ENCODE results near the gene PURA. TPM values are rescaled to one million over a fixed set of nuclear protein-coding genes. Genes with fewer than 3 reads are reported as not detected.
A peak's percentile ranks its signal among the peaks of the same experiment; 100 is the strongest.

Gene PURA
- total RNA-seq, 4 donors from 2014 or later, result 7.4 to 34.6 (median 18.8) TPM

DNA sequence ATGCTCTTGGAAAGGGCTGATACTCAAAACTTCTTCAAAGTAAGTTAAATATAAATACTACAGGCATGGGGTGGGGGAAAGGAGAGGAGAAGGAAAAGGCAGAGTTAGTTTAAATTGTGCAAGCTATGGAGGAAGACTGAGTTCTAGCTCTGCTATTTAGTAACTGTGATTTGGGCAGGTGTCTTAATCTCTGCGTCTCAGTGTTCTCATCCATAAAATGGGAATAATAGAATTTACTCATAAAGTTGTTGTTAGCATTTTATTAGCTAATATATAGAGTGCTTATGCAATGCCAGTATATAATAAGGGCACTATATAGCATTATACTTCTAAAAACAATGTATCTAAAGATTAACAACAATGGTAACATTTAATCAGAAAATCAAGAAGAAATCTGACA lies 12.7 kb upstream of the PURA start:
- Histone ChIP-seq H3K27ac (no peak overlapping the region), H3K4me3 (no peak overlapping the region), H3K4me1 (no peaks in the 10 kb centered on the region), H3K27me3 (no peaks in the 10 kb centered on the region), H3K36me3 (no peaks in the 10 kb centered on the region), H3K9me3 (no peaks in the 10 kb centered on the region)
- TF ChIP-seq, protein P1, sequence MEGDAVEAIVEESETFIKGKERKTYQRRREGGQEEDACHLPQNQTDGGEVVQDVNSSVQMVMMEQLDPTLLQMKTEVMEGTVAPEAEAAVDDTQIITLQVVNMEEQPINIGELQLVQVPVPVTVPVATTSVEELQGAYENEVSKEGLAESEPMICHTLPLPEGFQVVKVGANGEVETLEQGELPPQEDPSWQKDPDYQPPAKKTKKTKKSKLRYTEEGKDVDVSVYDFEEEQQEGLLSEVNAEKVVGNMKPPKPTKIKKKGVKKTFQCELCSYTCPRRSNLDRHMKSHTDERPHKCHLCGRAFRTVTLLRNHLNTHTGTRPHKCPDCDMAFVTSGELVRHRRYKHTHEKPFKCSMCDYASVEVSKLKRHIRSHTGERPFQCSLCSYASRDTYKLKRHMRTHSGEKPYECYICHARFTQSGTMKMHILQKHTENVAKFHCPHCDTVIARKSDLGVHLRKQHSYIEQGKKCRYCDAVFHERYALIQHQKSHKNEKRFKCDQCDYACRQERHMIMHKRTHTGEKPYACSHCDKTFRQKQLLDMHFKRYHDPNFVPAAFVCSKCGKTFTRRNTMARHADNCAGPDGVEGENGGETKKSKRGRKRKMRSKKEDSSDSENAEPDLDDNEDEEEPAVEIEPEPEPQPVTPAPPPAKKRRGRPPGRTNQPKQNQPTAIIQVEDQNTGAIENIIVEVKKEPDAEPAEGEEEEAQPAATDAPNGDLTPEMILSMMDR (IDR thresholded peaks at IDR 0.05), result no peak
- TF ChIP-seq EP300 (IDR thresholded peaks at IDR 0.05; ENCODE audit: low read depth), result no peak
- in situ Hi-C loops (cut with MboI; ENCODE audit: low pct_ligation_motif_present in 1 of 4, low pct_unique_long_range_greater_than_20kb in 1 of 4, low sequenced_read_pairs in 3 of 4) (no loop called here), intact Hi-C loops (cut with DNase I; ENCODE audit: low total_unique reads) (no loop called here)
- DNase-seq, result no peak
- 90 to 92% methylated on average over 1 of the region's 1 CpG for WGBS, 2 donors (ENCODE audit: low coverage in 1 of 2)

DNA sequence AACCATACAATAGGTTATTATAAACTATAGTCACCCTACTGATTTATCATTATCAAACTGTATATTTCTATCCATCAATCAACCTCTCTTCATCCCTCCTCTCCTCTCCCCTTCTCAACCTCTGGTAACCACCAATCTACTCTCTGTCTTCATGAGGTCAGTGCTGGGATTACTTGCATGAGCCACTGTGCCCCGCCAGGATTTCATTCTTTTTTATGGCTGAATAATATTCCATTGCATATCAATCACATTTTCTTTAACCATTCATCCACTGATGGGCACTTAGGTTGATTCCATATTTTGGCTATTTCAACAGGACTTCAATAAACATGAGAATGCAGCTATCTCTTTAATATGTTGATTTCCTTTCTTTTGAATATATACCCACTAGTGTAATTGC lies 10.8 kb upstream of the PURA start:
- intact Hi-C loops (cut with DNase I; ENCODE audit: low total_unique reads), result no loop called here
- in situ Hi-C loops (cut with MboI; ENCODE audit: low pct_ligation_motif_present in 1 of 4, low pct_unique_long_range_greater_than_20kb in 1 of 4, low sequenced_read_pairs in 3 of 4), result no loop called here
- 64 to 70% methylated on average over 1 of the region's 1 CpG for WGBS, 2 donors (ENCODE audit: low coverage in 1 of 2)

DNA sequence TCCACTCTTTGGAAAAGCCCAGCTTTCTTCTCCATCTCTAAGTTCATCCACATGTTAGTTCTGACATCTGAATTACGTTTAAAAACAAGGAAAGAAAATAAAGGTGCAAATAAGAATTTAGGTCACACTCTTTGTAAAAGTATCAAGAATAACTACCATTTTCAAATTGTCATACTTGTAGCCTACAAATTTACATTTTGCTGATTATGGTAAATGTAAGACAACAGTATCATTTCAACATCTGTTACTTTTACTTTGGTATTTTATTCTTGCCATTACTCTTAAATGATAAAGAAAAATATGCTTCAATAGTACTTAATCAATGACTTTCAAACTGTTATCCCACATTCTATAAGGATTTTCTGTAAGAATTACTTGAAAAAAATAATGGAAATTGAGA lies 9.8 kb upstream of the PURA start:
- no peak for DNase-seq
- Histone ChIP-seq H3K27me3 (no peaks in the 10 kb centered on the region), H3K4me1 (peaks cover 5 to 16% (median 14%) of the 10 kb centered on the region in 4 donors), H3K36me3 (no peaks in the 10 kb centered on the region), H3K4me3 (no peak overlapping the region), H3K9me3 (no peaks in the 10 kb centered on the region), H3K27ac (no peak overlapping the region)
- no peak for TF ChIP-seq POLR2A (IDR thresholded peaks at IDR 0.05)
- TF ChIP-seq EP300 (IDR thresholded peaks at IDR 0.05; ENCODE audit: low read depth), result no peak
- no peak for TF ChIP-seq POLR2AphosphoS5 (IDR thresholded peaks at IDR 0.05)
- TF ChIP-seq, protein P1 (IDR thresholded peaks at IDR 0.05), result no peak
- in situ Hi-C loops (cut with MboI; ENCODE audit: low pct_ligation_motif_present in 1 of 4, low pct_unique_long_range_greater_than_20kb in 1 of 4, low sequenced_read_pairs in 3 of 4) (no loop called here), intact Hi-C loops (cut with DNase I; ENCODE audit: low total_unique reads) (no loop called here)
- 54 to 67% methylated on average over 1 of the region's 1 CpG for WGBS, 2 donors (ENCODE audit: low coverage in 1 of 2)

More for the DNA sequence above, 10.8 kb upstream of the PURA start:
- H3K4me3 ChIP-seq, result no peak overlapping the region
- H3K9me3 ChIP-seq, result no peaks in the 10 kb centered on the region
- H3K27ac ChIP-seq, result no peak overlapping the region
- H3K4me1 ChIP-seq, result peaks cover 5 to 9% (median 7%) of the 10 kb centered on the region in 4 donors
- no peaks in the 10 kb centered on the region for H3K36me3 ChIP-seq
- H3K27me3 ChIP-seq, result no peaks in the 10 kb centered on the region
- TF ChIP-seq POLR2AphosphoS5 (IDR thresholded peaks at IDR 0.05), result no peak
- no peak for DNase-seq

- peaks cover 5 to 24% (median 21%) of the 10 kb centered on the region in 4 donors for H3K4me1 ChIP-seq
- H3K9me3 ChIP-seq, result no peaks in the 10 kb centered on the region
- WGBS, 2 donors (ENCODE audit: low coverage in 1 of 2), result 71 to 75% methylated on average over 5 of the region's 5 CpGs
- no peaks in the 10 kb centered on the region for H3K36me3 ChIP-seq
- in situ Hi-C loops (cut with MboI; ENCODE audit: low pct_ligation_motif_present in 1 of 4, low pct_unique_long_range_greater_than_20kb in 1 of 4, low sequenced_read_pairs in 3 of 4) (no loop called here), intact Hi-C loops (cut with DNase I; ENCODE audit: low total_unique reads) (loop anchor here (5.0 kb wide), 1 partner anchor 36 kb away; no protein-coding TSS in a partner anchor)
- TF ChIP-seq EP300 (IDR thresholded peaks at IDR 0.05; ENCODE audit: low read depth) (no peak), POLR2A (IDR thresholded peaks at IDR 0.05) (no peak), POLR2AphosphoS5 (IDR thresholded peaks at IDR 0.05) (no peak)
- TF ChIP-seq, protein P1 (IDR thresholded peaks at IDR 0.05), result no peak
- H3K4me3 ChIP-seq, result no peak overlapping the region
- peaks cover 5% of the 10 kb centered on the region for H3K27me3 ChIP-seq
- no peak for DNase-seq
- H3K27ac ChIP-seq, result peak overlapping the region in 3 of 4 donors; percentile 96 to 97 (median 97)
These were observed 7.8 kb upstream of the PURA start for GRCh38 chr5:140106101-140106500.

GRCh38 chr5:140106805-140107311 lies 7.1 kb upstream of the PURA start:
- peak overlapping the region; percentile 37 to 81 (median 72) for H3K4me3 ChIP-seq
- peak overlapping the region; percentile 96 to 97 (median 97) for H3K27ac ChIP-seq
- in situ Hi-C loops (cut with MboI; ENCODE audit: low pct_ligation_motif_present in 1 of 4, low pct_unique_long_range_greater_than_20kb in 1 of 4, low sequenced_read_pairs in 3 of 4) (no loop called here), intact Hi-C loops (cut with DNase I; ENCODE audit: low total_unique reads) (loop anchor here (5.0 kb wide), 1 partner anchor 35 kb away; no protein-coding TSS in a partner anchor)
- peaks cover 5 to 30% (median 22%) of the 10 kb centered on the region in 4 donors for H3K4me1 ChIP-seq
- no peak for DNase-seq
- TF ChIP-seq, protein P1 (IDR thresholded peaks at IDR 0.05), result no peak
- TF ChIP-seq EP300 (IDR thresholded peaks at IDR 0.05; ENCODE audit: low read depth), result no peak
- TF ChIP-seq POLR2A (IDR thresholded peaks at IDR 0.05), result no peak
- TF ChIP-seq POLR2AphosphoS5 (IDR thresholded peaks at IDR 0.05), result no peak
- H3K9me3 ChIP-seq, result no peaks in the 10 kb centered on the region
- no peaks in the 10 kb centered on the region for H3K36me3 ChIP-seq
- WGBS, 2 donors (ENCODE audit: low coverage in 1 of 2), result 60 to 79% methylated on average over 11 to 16 of the region's 16 CpGs
- peaks cover 5% of the 10 kb centered on the region for H3K27me3 ChIP-seq

Data from transverse colon (tissue), 4 donors.